Left lung (tissue), 10 donors: ENCODE measurements around the gene MMP24. TPM values are rescaled to one million over a fixed set of nuclear protein-coding genes. Genes with fewer than 3 reads are reported as not detected.

ENCODE experiments used
- ATAC-seq: fragments of 200-7000 bp; cut with Tn5 transposase; one replicate; pipeline ENCODE4 v1.9.1; 2020; ENCODE audit warnings: moderate library complexity
- DNase-seq, 4 donors: peaks; one replicate each; pipeline ENCODE4 v3.0.0-alpha.2; 2013 to 2020
- H3K27ac ChIP-seq, 2 donors: fragments of 200-600 bp; sonication (generic) in 1 of 2; one replicate each; pipeline versions ENCODE4 v1.5.0 to v1.8.0; 2020 to 2021
- H3K27me3 ChIP-seq, 2 donors: fragments of 200-600 bp; sonication (generic) in 1 of 2; one replicate each; pipeline versions ENCODE4 v1.5.0 to v1.8.0; 2020 to 2021
- H3K36me3 ChIP-seq, 2 donors: fragments of 200-600 bp; sonication (generic) in 1 of 2; one replicate each; pipeline versions ENCODE4 v1.5.0 to v1.8.0; 2020 to 2021
- H3K4me1 ChIP-seq, 2 donors: fragments of 200-600 bp; one replicate each; pipeline ENCODE4 v1.8.0; 2021
- H3K4me3 ChIP-seq, 2 donors: fragments of 200-600 bp; sonication (generic) in 1 of 2; one replicate each; pipeline versions ENCODE4 v1.5.0 to v1.8.0; 2020 to 2021; ENCODE audit warnings: mild to moderate bottlenecking in 1 of 2
- H3K9me3 ChIP-seq, 2 donors: fragments of 200-600 bp; sonication (generic) in 1 of 2; one replicate each; pipeline versions ENCODE4 v1.5.0 to v1.8.0; 2020 to 2021
- CTCF ChIP-seq, 2 donors: fragments of 200-600 bp; sonication (generic) in 1 of 2; IDR thresholded peaks; one replicate each; pipeline versions ENCODE4 v1.5.0 to v1.8.0; 2021; ENCODE audit warnings: antibody characterized with exemption in 2 of 2
- intact Hi-C, 2 donors: fragments of 100-400 bp; cut with DNase I; formaldehyde crosslinking; loops; one replicate each; pipeline versions ENCODE4 v1.11.2 to v1.14.2; 2022
- polyA plus RNA-seq, 6 donors: library from polyadenylated mRNA; unstranded; fragments of 120-200 nt; gene quantifications; one replicate each; pipeline ENCODE4 v1.2.1, GENCODE V29; 2013; ENCODE audit not compliant: insufficient read length in 6 of 6
- total RNA-seq, 2 donors: library from RNA; stranded (reverse); fragmentation: NEBNext Ultra II Directional; extraction: Animal tissue kit (Norgen Biotek cat#: 25700); gene quantifications; one replicate each; pipeline ENCODE4 v1.2.1, GENCODE V29; 2021
- donor health status: DM: no; HTN: yes; CAD: no.
- donor health status: DM: no; HTN: no; CAD: no.

The MMP24 gene
- total and polyA plus RNA-seq, 8 donors = 1.3 to 24.9 (median 1.9) TPM

- Histone ChIP-seq H3K27ac (peak overlapping the region in 1 of 2 donors; percentile 37), H3K36me3 (peaks cover 0 to 18% of the 10 kb centered on the region in 2 donors), H3K27me3 (no peaks in the 10 kb centered on the region), H3K9me3 (no peaks in the 10 kb centered on the region), H3K4me3 (no peak overlapping the region), H3K4me1 (peaks cover 0 to 4% of the 10 kb centered on the region in 2 donors)
- intact Hi-C loops = no loop called here
- TF ChIP-seq CTCF (IDR thresholded peaks at IDR 0.05) = no peak
- DNase-seq (no peak), ATAC-seq (no peak)
These were observed 11.7 kb downstream of the MMP24 start for GRCh38 chr20:35238170-35238569.

GRCh38 chr20:35238735-35239134 is 12.2 kb downstream of the MMP24 start:
- intact Hi-C loops = no loop called here
- TF ChIP-seq CTCF (IDR thresholded peaks at IDR 0.05) = no peak
- Histone ChIP-seq H3K36me3 (peaks cover 0 to 18% of the 10 kb centered on the region in 2 donors), H3K27me3 (no peaks in the 10 kb centered on the region), H3K4me3 (no peak overlapping the region), H3K27ac (peak overlapping the region in 1 of 2 donors; percentile 37), H3K9me3 (no peaks in the 10 kb centered on the region), H3K4me1 (peaks cover 0 to 4% of the 10 kb centered on the region in 2 donors)
- no peak for DNase-seq
- no peak for ATAC-seq

GRCh38 chr20:35240083-35240810 is 13.8 kb downstream of the MMP24 start:
- ATAC-seq = no peak
- H3K4me1 ChIP-seq = peaks cover 0 to 4% of the 10 kb centered on the region in 2 donors
- intact Hi-C loops = no loop called here
- no peaks in the 10 kb centered on the region for H3K27me3 ChIP-seq
- DNase-seq = no peak
- H3K9me3 ChIP-seq = no peaks in the 10 kb centered on the region
- H3K36me3 ChIP-seq = peaks cover 0 to 18% of the 10 kb centered on the region in 2 donors
- no peak overlapping the region for H3K27ac ChIP-seq
- H3K4me3 ChIP-seq = no peak overlapping the region
- no peak for TF ChIP-seq CTCF (IDR thresholded peaks at IDR 0.05)

- intact Hi-C loops = no loop called here
These were observed 14.4 kb downstream of the MMP24 start for GRCh38 chr20:35240811-35241293.

More at GRCh38 chr20:35240811-35241293, 14.4 kb downstream of the MMP24 start:
- Histone ChIP-seq H3K36me3 (peaks cover 0 to 12% of the 10 kb centered on the region in 2 donors), H3K4me1 (peaks cover 0 to 4% of the 10 kb centered on the region in 2 donors), H3K27ac (no peak overlapping the region), H3K4me3 (no peak overlapping the region), H3K9me3 (no peaks in the 10 kb centered on the region), H3K27me3 (no peaks in the 10 kb centered on the region)
- no peak for ATAC-seq
- DNase-seq = no peak
- no peak for TF ChIP-seq CTCF (IDR thresholded peaks at IDR 0.05)
